Measurements from ENCODE around the gene ING5.

Gene ING5

DNA sequence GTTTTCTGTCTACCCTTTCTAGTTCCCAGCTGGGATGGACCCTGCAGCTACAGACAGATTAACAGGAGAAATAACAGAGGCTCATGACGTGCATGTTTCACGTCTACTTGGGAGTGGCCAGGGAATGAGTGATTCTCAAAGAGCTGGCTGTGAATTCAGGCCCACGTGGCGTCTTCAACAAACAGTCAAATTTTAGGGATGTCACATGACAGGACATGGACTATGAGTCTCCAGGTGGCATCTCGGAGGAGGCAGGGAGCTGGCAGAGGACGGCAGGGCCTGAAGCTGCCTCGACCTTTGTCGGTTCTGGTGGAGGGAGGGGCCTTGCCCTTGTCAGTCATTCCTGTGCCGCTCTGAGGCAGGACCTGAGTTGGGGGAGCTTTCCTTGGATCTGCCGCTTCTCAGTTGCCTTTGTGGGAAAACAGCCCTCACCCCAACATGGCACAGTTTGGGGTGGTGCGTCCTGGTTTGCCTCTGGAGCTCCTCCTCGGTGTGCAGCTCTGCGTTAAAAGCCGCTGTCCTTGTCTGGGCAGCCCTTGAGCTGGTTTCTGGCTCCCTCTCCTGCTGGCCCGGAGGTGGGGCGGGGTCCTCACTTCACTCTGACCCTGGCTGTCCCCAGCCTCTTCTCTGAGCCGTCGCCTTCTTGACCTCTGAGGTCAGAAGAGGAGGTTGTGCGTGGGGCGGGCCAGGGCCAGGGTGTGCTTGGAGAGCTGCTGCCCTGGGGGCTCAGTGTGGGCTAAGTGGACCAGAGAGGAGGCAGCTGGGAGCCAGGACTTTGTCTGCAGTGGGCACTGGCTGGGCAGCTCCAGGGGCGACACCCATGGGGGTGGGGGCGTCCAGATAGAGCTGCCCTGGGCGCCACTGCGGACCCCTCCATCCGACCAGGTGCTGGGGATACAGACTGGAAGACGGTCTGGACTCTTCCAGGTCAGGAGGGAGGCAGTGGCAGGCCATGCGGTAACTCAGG, 62.7 kb downstream of the ING5 start:
- no peak for DNase-seq

DNA sequence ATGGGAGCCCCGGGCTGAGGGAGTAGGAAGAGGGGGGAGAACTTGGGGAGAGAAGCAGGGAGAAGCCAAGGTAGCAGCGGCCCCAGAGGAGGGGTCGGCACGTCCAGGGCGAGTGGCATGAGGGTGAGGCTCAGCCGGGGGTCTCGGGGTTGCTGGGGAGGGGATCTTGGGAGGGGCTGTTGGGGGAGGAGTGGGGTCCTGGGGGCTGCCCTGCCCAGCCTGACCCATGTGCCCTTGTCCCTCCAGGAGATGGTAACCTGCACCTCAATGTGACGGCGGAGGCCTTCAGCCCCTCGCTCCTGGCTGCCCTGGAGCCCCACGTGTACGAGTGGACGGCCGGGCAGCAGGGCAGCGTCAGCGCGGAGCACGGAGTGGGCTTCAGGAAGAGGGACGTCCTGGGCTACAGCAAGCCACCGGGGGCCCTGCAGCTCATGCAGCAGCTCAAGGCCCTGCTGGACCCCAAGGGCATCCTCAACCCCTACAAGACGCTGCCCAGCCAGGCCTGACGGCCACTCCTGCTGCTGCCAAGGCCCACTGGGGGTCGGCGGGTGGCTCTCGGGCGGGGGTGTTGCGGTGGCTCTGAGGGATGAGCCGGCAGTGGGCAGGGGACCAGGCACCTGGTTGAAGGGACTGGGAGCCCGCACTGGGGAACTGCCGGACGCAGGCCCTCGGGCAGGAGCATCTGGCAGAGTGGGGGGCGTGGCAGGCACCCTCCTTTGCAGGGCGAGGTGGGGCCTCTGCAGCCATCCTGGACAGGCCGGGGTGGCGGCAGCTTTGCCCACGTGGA, 65.8 kb downstream of the ING5 start:
- no peak for DNase-seq

DNA sequence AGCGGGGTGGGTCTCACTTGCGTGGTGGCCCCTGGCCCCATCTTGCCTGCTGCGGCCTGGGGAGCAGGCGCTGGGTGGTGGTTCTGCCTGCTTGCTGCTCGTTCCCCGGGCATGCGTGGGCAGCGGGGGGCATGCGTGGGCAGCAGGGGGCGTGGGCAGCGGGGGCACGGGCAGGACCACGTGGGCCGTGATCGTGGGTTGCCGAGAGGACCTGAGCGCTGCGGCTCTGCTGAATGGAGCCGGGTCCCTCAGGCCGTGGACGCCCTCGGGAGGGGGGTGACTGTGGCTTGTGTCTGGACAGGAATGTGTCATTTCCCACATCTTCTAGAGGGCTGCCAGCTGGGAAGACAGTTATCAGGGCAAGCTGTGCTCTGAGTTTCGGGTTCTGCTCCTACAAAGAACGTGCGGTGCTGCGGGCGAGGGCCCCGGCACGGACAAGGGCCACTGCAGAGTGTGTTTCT, 66.4 kb downstream of the ING5 start:
- DNase-seq: no peak

DNA sequence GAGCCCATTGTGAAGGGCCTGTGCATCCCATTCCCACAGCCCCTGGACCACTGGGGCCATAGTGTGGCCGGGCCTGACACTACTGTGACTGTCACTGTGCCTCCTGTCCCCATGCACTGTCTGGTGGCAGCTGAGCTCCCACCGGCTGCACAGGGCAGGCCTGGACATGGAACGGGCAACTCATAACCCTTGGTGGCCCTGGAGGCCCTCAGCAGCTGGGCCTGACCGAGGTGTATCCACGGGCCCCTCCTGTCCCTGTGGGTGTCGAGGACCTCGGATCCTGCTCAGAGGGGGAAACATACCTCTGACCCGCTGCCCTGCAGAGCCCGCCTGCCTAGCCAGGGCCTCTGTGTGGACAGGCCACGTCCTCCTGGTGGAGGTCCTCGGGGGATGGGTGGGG, 67.0 kb downstream of the ING5 start:
- no peak for DNase-seq

DNA sequence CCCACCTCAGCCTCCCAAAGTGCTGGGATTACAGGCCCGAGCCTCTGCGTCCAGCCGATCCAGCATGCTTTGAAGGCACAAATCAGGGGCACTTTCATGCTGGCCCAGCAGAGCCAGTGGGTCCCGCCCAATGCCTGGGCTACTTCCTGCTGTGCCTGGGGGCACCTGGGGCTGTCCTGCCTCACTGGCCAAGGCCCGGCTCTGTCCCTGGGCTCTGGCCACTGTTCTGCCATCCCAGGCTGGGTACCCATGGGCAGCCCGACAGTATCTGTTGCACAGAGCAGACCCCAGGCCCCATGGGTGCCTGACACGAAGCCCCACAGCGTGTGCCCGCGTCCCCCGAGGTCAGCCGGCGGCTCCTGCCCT, 68.0 kb downstream of the ING5 start:
- no peak for DNase-seq

DNA sequence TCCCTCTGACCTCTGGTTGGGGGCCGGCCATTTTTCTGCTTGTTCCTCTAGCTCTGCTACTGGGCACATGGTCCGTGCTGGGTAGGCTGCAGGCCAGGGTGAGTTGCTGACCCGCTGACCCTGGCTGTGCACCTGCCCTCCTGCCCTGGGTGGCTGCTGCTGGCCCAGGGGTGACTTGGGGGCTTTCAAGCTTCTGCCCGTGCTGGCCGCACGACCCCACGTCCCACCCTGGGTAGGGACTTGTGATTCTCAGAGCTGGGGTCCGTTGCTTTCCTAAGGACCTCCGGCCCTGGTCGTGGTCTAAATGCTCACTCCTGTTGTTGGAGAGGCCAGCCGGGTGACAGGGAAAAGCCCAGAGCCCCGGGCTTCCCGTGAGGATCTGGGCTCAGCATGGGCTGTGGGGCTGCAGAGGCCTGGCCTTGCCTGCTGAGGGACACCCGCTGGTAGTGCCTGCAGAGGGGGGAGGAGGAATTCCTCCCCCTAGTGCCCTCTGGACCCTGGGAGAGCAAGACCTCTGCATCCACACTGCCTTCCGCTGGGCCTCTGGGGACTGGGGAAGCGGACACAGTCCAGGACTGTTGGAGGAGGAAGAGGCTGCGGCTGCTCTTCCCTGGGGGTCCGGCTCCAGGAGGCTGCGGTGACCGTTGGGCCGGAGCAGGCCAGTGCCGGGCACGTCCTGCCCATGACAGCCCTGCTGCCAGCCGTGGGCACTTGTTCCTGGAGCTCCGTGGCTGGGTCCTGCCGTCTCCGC, 68.5 kb downstream of the ING5 start:
- no peak for DNase-seq

DNA sequence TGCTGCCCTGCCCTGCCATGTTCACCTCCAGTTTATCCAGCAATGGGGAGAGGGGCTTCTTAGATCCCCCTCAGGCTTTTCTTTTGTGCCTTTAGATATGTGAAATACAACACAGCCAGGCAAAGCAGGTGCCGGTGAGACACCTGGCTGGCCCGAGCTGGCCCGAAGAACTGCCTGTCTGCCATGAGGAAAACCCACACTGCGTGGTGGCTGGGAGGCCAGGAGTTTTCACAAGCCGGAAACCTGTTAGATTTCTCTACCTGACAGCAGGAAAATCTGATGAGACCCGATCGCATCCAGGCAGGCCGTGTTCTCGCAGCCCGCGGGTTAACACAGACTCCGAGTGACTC, 69.1 kb downstream of the ING5 start:
- DNase-seq: no peak

DNA sequence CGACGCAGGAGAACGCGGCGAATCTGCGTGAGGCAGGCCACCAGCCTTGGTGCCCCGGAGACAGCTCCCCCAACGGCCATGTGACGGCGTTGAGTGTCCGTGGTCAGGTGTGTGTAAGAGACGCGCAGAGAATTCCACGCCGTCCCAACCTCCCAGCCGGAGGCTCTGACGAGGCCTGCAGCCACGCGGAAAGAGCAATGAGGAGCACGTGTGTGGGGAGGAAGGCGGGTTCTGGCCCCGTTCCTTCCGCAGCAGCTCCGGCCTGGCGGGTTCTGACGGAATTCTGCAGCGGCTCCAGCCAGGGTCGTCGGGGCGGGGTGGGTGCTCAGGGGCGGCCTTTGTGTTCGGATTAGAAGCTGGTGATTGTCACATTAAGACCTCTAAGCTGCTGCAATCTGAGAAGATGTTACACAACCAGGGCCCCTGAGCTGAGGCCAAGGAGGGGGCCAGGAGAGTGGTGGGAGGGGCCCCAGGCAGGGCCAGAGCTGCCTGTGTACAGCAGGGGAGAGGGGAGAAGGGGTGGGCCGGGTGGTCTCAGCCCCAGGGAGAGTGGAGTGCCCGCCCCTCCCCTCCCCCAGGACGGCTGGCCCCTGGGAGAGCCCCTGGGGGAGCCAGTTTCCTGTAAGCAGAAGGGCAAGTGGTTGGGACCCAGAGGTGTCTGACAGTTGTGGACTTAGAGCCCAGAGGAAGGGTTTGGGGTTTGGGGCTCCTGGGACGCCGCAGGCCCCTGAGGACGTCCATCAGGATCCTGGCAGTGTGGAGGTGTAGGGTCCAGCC, 69.6 kb downstream of the ING5 start:
- DNase-seq: no peak

DNA sequence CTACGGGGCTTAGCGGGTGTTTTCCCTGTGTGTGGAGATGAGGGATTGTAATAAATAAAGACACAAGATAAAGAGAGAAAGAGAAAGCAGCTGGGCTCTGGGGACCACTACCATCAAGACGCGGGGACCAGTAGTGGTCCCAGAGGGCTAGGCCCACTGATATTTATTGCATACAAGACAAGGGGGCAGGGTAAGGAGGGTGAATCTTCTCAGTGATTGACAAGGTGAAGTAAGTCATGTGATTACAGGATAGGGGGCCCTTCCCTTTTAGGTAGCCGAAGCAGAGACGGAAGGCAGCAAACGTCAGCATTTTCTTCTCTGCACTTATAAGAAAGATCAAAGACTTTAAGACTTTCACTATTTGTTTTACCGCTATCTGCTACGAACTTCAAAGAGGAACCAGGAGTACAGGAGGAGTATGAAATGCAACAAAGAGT, 70.2 kb downstream of the ING5 start:
- no peak for DNase-seq

DNA sequence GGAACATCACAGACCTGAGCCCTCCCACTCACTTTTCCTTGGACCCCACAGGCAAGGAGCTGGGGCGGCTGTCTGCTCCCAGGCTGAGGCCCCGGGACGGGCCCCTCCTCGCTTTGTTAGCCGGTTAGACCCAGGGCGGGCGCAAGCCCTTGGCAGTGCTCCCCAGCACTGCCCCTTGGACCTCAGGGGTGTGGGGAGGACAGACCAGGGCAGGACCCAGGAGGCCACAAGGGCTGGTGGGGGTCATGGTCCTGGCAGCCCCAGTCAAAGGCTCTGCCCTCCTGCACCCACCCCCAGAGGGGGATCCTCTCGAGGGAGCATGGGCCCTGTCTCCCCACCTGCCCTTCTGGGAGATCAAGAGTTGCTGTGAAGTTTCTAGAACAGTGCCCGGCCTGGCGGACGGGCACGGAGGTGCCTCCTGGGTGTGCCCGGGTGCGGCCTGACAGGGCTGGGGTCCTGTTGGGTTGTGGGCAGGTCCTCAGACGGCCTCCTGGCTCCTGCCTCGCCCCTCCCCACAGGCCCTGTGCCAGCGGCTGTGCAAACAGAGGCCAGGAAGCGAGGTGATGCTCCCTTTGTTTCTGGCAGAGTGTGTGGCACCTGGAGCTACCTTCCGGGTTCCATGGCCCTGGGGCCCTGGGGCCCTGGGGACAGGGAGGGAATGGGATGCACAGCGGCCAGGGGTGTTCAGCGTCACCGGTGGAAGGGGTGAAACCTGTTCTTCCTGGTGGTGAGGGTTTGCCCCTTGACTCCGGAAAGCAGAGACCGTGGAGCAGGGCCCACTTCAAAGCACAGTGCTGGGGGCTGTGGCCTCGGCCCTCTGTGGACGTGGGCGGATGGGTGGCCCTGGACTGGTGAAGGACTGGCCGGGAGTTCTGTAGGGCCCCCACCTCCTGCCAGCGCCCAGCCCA, 71.9 kb downstream of the ING5 start:
- no peak for DNase-seq

DNA sequence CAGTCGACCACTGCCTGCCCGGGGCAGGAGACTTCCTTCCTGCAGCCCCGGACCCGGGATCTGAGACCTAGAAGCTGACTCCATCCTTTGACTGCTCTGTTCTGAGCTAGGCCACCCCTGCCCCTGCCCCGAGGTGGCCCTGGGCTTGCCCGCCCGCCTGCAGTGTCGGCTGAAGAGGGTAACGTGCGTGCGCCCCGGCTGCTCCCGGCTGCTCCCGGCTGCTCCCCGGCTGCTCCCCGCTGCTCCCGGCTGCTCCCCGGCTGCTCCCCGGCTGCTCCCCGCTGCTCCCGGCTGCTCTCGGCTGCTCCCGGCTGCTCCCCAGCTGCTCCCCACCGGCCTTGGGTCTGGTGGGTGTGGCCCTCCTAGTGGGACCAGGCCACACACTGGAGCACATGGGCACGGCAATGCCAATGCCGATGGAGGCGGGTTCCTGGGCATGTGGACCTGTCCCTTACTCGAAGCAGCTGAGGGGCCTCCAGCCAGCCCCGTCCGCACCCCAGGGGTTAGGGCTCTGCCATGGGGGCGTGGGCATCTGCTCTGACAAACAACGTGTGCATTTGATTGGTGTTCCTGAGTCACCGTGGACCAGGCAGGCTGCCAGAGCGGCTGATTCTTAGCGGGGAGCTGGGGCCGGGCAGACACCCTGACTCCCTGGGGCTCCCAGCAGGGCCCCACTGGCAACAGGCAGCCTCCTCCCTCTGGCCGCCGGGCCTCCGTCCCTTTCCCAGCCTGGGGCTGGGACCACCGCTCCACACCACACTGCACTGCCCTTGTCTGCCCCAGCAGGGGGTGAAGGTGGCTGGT, 72.8 kb downstream of the ING5 start:
- no peak for DNase-seq

DNA sequence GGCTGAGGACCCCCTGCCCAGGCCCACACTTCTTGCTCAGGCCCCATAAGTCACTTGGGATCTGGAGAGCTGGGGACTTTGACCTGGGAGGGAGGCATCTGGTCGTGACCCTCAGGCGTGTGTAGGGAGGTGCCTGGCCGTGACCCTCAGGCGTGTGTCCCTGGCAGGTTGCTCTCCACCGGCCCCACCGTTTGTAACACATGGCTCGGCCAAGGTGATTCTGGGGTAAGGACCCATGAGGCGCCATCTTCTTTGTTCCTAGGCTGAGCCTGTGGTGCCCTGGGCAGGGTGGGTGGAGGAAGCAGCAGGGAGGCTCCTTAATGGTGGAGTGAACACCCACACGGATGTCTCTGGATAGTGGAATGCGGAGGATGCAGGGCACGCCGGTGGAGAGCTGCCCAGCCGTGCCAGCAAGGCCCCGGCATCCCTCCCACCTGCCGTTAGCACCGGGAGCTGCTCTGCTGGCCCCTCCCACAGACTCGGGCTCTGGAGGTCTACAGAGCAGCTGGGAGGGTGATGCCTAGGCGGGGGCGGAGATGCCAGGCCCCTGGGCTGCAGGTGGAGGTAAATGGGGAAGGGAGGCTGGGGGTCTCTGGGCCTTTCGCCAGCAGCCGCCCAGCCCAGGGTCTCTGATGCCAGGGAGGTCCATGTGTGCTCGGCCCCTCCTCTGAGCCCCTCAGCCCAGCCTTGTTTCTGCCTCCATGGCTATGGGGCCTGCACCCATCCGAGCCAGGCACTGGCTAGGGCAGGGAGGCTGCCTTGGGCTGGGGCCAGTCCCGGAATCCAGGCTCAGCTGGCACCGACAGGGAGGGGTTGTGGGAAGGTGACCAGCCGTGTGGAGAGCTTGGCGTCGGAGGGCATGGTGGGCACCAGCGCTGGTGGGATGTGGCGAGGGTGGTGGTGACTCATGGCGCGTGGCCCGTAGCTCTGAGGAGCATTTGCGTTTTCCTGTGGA, 73.7 kb downstream of the ING5 start:
- DNase-seq: no peak

DNA sequence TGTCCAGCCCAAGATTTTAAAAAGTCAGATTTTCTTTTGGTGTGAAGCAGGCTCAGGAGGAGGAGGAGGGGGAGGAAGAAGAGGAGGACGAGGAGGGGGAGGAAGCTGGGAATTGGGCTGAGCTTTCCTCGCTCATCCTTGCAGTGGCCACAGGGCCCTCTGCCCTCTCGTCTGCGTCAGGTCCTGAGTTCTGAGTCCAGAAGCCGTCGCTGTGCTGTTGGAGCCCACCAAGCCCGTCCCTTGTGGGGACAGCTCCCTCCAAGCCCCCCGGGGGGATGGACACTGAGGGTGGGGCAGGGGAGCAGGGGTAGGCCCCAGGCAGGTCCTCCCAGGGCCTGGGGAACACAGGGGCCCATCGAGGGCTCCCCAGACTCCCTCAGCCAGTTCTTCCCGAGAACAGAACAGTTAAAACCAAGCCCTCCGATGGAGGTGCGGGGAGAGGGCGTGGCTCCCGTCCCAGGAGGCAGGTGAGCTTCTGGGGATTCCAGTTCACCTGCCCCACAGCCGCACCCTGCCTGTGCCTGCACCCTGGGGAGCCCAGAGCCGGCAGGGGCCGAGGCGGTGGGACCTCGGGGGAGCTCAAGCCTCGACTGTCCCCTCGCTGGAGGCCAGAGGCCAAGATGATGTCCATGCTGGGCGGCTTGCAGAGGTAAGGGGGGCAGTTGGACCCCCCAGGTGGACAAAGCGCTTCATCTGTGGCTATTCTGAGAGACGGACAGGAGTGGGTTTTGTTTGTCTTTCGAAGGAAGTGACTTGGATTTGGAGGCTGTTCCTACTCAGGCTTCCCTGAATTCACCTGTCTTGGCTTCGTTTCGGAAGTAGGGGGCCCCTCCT, 74.7 kb downstream of the ING5 start, which contains the start of gene GAL3ST2:
TSS of gene GAL3ST2 (plus strand) at position 487 of the 834 bp plus-strand sequence. CDS start at position 621, 134 bp downstream.
- DNase-seq: no peak

DNA sequence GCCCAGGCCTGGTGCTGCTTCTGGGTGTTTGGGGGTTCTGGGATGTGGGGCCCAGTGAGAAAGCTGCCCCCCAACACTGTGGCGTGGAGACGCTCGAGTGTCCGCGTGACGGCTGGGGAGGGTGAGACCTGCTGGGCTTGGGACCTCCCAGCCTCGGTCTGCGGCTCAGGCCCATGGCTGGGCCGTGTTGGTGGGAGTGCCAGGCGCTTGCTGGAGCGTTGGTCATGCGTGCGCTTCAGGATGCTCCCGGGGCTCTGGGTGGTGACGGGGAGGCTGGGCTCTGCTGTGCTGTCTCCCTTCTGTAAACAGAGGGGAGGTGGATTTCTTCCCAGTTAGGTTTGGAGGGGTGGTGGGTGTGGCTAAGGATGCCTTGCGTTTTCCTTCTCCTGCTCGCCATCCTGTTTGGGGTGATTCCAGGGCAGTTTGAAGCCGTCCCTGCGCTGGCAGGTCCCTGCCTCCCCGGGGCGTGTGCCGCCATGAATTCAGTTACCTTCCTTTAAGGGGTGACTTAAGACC, 75.4 kb downstream of the ING5 start:
- DNase-seq: no peak

DNA sequence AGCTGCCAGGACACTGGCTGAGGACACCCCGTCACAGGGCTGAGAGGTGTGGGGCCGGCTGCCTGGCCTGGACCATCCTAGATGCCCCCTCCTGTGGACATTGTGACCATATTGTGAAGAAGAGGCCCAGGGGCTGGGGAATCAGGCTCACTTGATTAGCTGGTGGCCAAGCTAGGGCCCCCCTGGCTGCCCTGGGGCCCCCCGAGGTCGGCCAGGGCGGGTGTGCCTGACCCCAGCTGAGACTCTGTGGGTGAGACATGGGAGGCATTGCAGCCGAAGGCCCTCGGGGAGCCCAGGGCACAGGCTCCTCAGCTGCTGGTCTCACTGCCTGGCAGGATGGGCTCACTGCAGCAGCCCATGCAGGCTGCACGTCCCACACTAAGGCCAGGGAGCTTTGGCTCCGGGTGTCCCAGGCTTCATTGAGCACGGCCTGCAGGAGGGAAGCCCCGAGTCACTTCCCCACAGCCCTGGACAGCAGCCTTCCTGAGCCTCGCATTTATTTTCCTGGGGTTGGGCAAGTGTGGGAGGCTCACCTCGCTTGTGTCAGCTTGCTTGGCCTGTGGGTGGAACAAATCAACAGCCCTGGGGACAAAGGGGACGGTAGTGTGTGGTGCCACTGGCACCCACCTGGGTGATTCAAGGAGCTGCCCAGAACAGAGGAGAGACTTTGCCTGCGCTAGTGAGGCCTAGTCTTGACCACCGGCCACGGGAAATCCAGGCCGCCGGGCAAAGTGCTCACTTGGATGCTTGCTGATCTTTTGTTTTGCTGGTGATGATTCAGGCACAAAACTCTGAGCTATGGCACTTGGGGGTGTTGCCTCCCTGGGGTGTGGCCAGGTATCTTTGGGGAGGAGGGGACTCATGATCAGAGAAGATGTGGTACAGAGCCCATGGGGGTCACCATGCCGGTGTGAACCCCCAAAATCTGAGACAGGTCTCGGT, 76.1 kb downstream of the ING5 start:
- no peak for DNase-seq

Data from activated effector memory CD4-positive, alpha-beta T cell treated with Interleukin-2 at 50 U/mL for 16 hours (primary cell).